RWPE2 (cell line): Measurements from ENCODE around the gene GRM5.
A peak's percentile ranks its signal among the peaks of the same experiment; 100 is the strongest.

Experiments used
- ATAC-seq: fragments of 200-7000 bp; cut with Tn5 transposase; 3 replicates; pipeline ENCODE4 v1.9.1; 2021; ENCODE audit warnings: low read depth
- DNase-seq: peaks from one replicate; pipeline ENCODE4 v3.0.0-alpha.2; 2020; ENCODE audit warnings: low spot score
- H3K27ac ChIP-seq: fragments of 450-650 bp; 2 replicates; pipeline ENCODE4 v1.5.1; 2017; ENCODE audit warnings: mild to moderate bottlenecking; ENCODE audit not compliant: poor library complexity, severe bottlenecking
- H3K27me3 ChIP-seq: fragments of 250-450 bp; sonication (Bioruptor Pico); 2 replicates; pipeline ENCODE4 v1.5.1; 2021; ENCODE audit warnings: mild to moderate bottlenecking, moderate library complexity; ENCODE audit not compliant: insufficient read depth, poor library complexity, severe bottlenecking
- H3K36me3 ChIP-seq: fragments of 250-450 bp; sonication (Bioruptor Pico); 2 replicates; pipeline ENCODE4 v1.5.1; 2020; ENCODE audit warnings: low read depth, mild to moderate bottlenecking, moderate library complexity
- H3K4me1 ChIP-seq: fragments of 250-450 bp; sonication (Bioruptor Pico); 2 replicates; pipeline ENCODE4 v1.5.1; 2021; ENCODE audit warnings: mild to moderate bottlenecking, moderate library complexity; ENCODE audit not compliant: insufficient read depth, poor library complexity, severe bottlenecking
- H3K4me3 ChIP-seq: fragments of 250-450 bp; sonication (Bioruptor Pico); 2 replicates; pipeline ENCODE4 v1.5.1; 2021; ENCODE audit warnings: mild to moderate bottlenecking, moderate library complexity; ENCODE audit not compliant: severe bottlenecking
- H3K9me3 ChIP-seq: fragments of 250-450 bp; sonication (Bioruptor Pico); 2 replicates; pipeline ENCODE4 v1.5.1; 2021; ENCODE audit warnings: mild to moderate bottlenecking, moderate library complexity; ENCODE audit not compliant: severe bottlenecking
- TF ChIP-seq, protein P1 (sequence below): fragments of 450-650 bp; IDR thresholded peaks from one replicate; pipeline ENCODE4 v1.5.1; 2017; ENCODE audit warnings: mild to moderate bottlenecking, moderate library complexity; ENCODE audit not compliant: poor library complexity, severe bottlenecking

GRM5 gene

DNA sequence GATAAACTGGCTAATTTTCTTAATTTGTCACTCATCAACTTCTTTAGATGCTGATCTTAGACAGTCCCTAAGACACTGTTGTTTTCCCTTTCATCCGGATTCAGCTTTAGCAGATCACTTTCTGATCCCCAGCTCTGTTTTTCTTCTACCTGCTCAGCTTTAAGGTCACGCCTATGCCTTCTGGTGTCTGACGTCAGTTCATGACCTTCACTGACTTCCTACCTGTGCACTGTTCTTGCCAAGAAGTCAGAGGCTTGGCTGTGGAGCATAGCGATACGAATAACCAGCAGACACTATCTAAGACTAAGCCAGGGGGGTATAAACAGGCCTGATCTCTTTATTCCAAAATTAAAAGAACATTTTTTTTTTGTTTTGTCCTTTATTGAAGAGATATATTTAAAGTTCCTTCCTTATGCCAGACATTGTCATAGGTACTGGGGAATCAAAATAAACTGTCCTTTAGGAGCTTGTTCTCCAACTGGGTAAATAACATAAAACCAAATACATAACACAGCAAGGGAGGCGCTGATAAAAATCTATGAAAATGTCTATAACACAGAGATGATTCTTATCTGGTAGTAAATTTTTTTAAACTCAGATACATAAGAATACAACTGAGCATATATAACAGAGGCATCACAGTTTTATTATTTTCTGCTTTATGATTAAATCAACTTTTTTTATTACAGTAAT is 376.1 kb downstream of the GRM5 start:
- no peak overlapping the region for H3K4me3 ChIP-seq
- no peak overlapping the region for H3K27ac ChIP-seq
- TF ChIP-seq, protein P1, sequence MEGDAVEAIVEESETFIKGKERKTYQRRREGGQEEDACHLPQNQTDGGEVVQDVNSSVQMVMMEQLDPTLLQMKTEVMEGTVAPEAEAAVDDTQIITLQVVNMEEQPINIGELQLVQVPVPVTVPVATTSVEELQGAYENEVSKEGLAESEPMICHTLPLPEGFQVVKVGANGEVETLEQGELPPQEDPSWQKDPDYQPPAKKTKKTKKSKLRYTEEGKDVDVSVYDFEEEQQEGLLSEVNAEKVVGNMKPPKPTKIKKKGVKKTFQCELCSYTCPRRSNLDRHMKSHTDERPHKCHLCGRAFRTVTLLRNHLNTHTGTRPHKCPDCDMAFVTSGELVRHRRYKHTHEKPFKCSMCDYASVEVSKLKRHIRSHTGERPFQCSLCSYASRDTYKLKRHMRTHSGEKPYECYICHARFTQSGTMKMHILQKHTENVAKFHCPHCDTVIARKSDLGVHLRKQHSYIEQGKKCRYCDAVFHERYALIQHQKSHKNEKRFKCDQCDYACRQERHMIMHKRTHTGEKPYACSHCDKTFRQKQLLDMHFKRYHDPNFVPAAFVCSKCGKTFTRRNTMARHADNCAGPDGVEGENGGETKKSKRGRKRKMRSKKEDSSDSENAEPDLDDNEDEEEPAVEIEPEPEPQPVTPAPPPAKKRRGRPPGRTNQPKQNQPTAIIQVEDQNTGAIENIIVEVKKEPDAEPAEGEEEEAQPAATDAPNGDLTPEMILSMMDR, result no peak
- H3K36me3 ChIP-seq, result no peaks in the 10 kb centered on the region
- no peaks in the 10 kb centered on the region for H3K4me1 ChIP-seq
- ATAC-seq (peak; percentile 46; the same call in 1 of the 3 replicates), DNase-seq (no peak)
- H3K9me3 ChIP-seq, result no peaks in the 10 kb centered on the region
- H3K27me3 ChIP-seq, result no peaks in the 10 kb centered on the region

DNA sequence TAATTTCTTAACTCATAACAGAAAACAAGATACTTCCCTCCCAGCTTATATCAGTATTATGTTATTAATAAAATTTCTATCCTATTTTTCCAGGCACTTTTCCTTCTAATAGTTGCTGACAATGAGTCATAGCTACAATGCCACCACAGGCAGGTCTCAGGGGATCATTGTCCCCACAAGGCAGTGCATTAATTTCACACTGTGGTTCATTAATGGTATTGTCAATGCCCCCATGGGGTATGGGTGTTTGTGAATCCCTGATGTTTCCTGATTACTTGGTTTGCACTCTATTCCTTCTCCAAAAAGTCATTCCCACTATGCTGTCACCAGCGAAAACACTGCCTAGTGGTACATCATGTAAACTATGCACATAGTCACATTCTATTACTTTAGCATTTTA is 382.8 kb downstream of the GRM5 start:
- no peak for ATAC-seq
- H3K27me3 ChIP-seq, result no peaks in the 10 kb centered on the region
- no peaks in the 10 kb centered on the region for H3K9me3 ChIP-seq
- H3K4me1 ChIP-seq, result peaks cover 8% of the 10 kb centered on the region
- H3K27ac ChIP-seq, result no peak overlapping the region
- H3K36me3 ChIP-seq, result no peaks in the 10 kb centered on the region
- DNase-seq, result no peak
- H3K4me3 ChIP-seq, result no peak overlapping the region
- TF ChIP-seq, protein P1, result no peak

DNA sequence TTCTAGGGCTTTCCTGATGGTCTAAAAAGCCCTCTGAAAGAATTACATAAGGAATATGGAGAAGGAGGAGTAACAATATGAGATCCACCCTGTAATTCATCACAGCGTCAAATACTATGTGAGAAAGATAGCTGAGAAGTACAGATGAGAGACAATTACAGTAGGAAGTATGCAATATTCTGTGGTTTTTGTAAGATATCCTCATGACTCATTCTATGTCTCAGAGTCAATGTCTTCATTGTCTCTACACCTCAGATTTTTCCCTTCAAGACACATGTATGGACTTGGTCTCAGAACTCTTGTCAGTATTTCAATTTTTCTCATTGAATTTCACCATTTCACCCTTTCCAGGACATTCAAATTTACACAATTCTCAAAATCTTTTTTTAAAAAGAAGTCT is 385.0 kb downstream of the GRM5 start:
- DNase-seq (no peak), ATAC-seq (peak; percentile 99)
- no peaks in the 10 kb centered on the region for H3K27me3 ChIP-seq

DNA sequence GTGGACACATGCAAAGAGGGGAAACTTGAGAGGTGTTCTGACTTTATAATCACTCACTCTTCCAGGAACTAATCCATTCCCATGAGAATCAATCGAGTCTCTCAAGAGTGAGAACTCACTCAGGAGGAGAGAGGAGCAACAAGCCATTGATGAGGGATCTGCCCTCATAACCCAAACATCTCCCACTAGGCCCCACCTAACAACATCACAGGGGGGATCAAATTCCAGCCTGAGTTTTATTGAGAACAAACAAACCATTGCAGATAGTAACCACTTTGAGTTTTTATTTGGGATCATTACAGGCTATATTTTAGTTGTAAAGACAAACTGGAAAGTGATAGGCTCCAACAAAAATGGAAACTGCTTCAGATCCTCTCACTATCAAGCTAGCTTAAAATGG is 399.4 kb downstream of the GRM5 start:
- no peaks in the 10 kb centered on the region for H3K9me3 ChIP-seq
- ATAC-seq, result no peak

More for the DNA sequence above, 385.0 kb downstream of the GRM5 start:
- no peaks in the 10 kb centered on the region for H3K36me3 ChIP-seq
- TF ChIP-seq, protein P1, result no peak
- H3K4me3 ChIP-seq, result no peak overlapping the region
- H3K4me1 ChIP-seq, result peaks cover 8% of the 10 kb centered on the region
- H3K27ac ChIP-seq, result peak overlapping the region; percentile 36
- no peaks in the 10 kb centered on the region for H3K9me3 ChIP-seq

More for the DNA sequence above, 399.4 kb downstream of the GRM5 start:
- Histone ChIP-seq H3K4me3 (no peak overlapping the region), H3K27me3 (no peaks in the 10 kb centered on the region), H3K36me3 (no peaks in the 10 kb centered on the region), H3K4me1 (no peaks in the 10 kb centered on the region), H3K27ac (no peak overlapping the region)
- no peak for DNase-seq
- TF ChIP-seq, protein P1, result no peak
